ENCODE data around the gene AKAP9. TPM values are rescaled to one million over a fixed set of nuclear protein-coding genes. Genes with fewer than 3 reads are reported as not detected.

Gene AKAP9
- total and polyA plus RNA-seq, 2 experiments from 2014 or later, result 80.5 to 85.8 TPM

GRCh38 chr7:92108821-92109220 lies 168.2 kb downstream of the AKAP9 start:
- Histone ChIP-seq H3K27ac (no peak overlapping the region), H3K79me2 (no peaks in the 10 kb centered on the region), H3K4me2 (no peak overlapping the region), H3K36me3 (replicated peaks; ENCODE audit: insufficient read depth, low read depth) (peaks cover 3% of the 10 kb centered on the region), H3K4me1 (ENCODE audit: insufficient read depth) (no peaks in the 10 kb centered on the region), H3K4me3 (no peak overlapping the region), H4K20me1 (ENCODE audit: insufficient read depth, poor library complexity, severe bottlenecking) (no peaks in the 10 kb centered on the region), H3K9me3 (ENCODE audit: low read depth) (no peaks in the 10 kb centered on the region), H3K27me3 (no peaks in the 10 kb centered on the region), H2AFZ (no peak overlapping the region), H3K9me2 (replicated peaks; ENCODE audit: insufficient read depth) (no peaks in the 10 kb centered on the region)
- TF ChIP-seq CTCF (IDR thresholded peaks at IDR 0.05; ENCODE audit: poor library complexity), result no peak
- no peak for TF ChIP-seq EZH2 (IDR thresholded peaks at IDR 0.05; ENCODE audit: borderline replicate concordance)
- TF ChIP-seq EZH2phosphoT487 (IDR thresholded peaks at IDR 0.05; ENCODE audit: low read depth, severe bottlenecking, unreplicated experiment), result no peak
- DNase-seq (ENCODE audit: low spot score), result no peak
- WGBS (ENCODE audit: low lambda C conversion rate, missing lambda C conversion rate), result 96% methylated on average over 8 of the region's 8 CpGs

GRCh38 chr7:92110857-92111256 lies 170.2 kb downstream of the AKAP9 start:
- Histone ChIP-seq H3K4me1 (ENCODE audit: insufficient read depth) (no peaks in the 10 kb centered on the region), H3K79me2 (peaks cover 16% of the 10 kb centered on the region), H3K27me3 (no peaks in the 10 kb centered on the region), H2AFZ (no peak overlapping the region), H3K36me3 (replicated peaks; ENCODE audit: insufficient read depth, low read depth) (peaks cover 3% of the 10 kb centered on the region), H3K4me2 (no peak overlapping the region), H3K9me2 (replicated peaks; ENCODE audit: insufficient read depth) (no peaks in the 10 kb centered on the region), H3K4me3 (no peak overlapping the region), H4K20me1 (ENCODE audit: insufficient read depth, poor library complexity, severe bottlenecking) (peaks cover 12% of the 10 kb centered on the region), H3K27ac (no peak overlapping the region), H3K9me3 (ENCODE audit: low read depth) (no peaks in the 10 kb centered on the region)
- WGBS (ENCODE audit: low lambda C conversion rate, missing lambda C conversion rate), result 95% methylated on average over 2 of the region's 2 CpGs
- DNase-seq (ENCODE audit: low spot score), result no peak
- TF ChIP-seq EZH2phosphoT487 (IDR thresholded peaks at IDR 0.05; ENCODE audit: low read depth, severe bottlenecking, unreplicated experiment), result no peak

- no peaks in the 10 kb centered on the region for H3K9me3 ChIP-seq (ENCODE audit: low read depth)
- peaks cover 66% of the 10 kb centered on the region for H3K79me2 ChIP-seq
- no peak overlapping the region for H3K27ac ChIP-seq
- H3K27me3 ChIP-seq, result no peaks in the 10 kb centered on the region
- peaks cover 42% of the 10 kb centered on the region for H4K20me1 ChIP-seq (ENCODE audit: insufficient read depth, poor library complexity, severe bottlenecking)
- no peak overlapping the region for H2AFZ ChIP-seq
- no peaks in the 10 kb centered on the region for H3K9me2 ChIP-seq (replicated peaks; ENCODE audit: insufficient read depth)
- no peak for DNase-seq (ENCODE audit: low spot score)
- WGBS (ENCODE audit: low lambda C conversion rate, missing lambda C conversion rate), result 94% methylated on average over 5 of the region's 5 CpGs
- no peaks in the 10 kb centered on the region for H3K4me1 ChIP-seq (ENCODE audit: insufficient read depth)
- no peak for TF ChIP-seq EZH2 (IDR thresholded peaks at IDR 0.05; ENCODE audit: borderline replicate concordance)
- no peak for TF ChIP-seq CTCF (IDR thresholded peaks at IDR 0.05; ENCODE audit: poor library complexity)
- no peak for TF ChIP-seq EZH2phosphoT487 (IDR thresholded peaks at IDR 0.05; ENCODE audit: low read depth, severe bottlenecking, unreplicated experiment)
- H3K4me2 ChIP-seq, result no peak overlapping the region
- H3K4me3 ChIP-seq, result no peak overlapping the region
- H3K36me3 ChIP-seq (replicated peaks; ENCODE audit: insufficient read depth, low read depth), result peaks cover 12% of the 10 kb centered on the region
Observed at GRCh38 chr7:92115821-92116220, 175.2 kb downstream of the AKAP9 start.

GRCh38 chr7:92116949-92117348 lies 176.3 kb downstream of the AKAP9 start:
- H3K9me2 ChIP-seq (replicated peaks; ENCODE audit: insufficient read depth), result no peaks in the 10 kb centered on the region
- H3K4me3 ChIP-seq, result no peak overlapping the region
- no peak for DNase-seq (ENCODE audit: low spot score)
- TF ChIP-seq CTCF (IDR thresholded peaks at IDR 0.05; ENCODE audit: poor library complexity) (no peak), EZH2 (IDR thresholded peaks at IDR 0.05; ENCODE audit: borderline replicate concordance) (no peak), EZH2phosphoT487 (IDR thresholded peaks at IDR 0.05; ENCODE audit: low read depth, severe bottlenecking, unreplicated experiment) (no peak)
- peaks cover 77% of the 10 kb centered on the region for H3K79me2 ChIP-seq
- no peaks in the 10 kb centered on the region for H3K27me3 ChIP-seq
- no peak overlapping the region for H3K4me2 ChIP-seq
- WGBS (ENCODE audit: low lambda C conversion rate, missing lambda C conversion rate), result 95% methylated on average over 3 of the region's 3 CpGs
- no peak overlapping the region for H3K27ac ChIP-seq
- no peaks in the 10 kb centered on the region for H3K4me1 ChIP-seq (ENCODE audit: insufficient read depth)
- peaks cover 12% of the 10 kb centered on the region for H3K36me3 ChIP-seq (replicated peaks; ENCODE audit: insufficient read depth, low read depth)
- H3K9me3 ChIP-seq (ENCODE audit: low read depth), result no peaks in the 10 kb centered on the region
- H4K20me1 ChIP-seq (ENCODE audit: insufficient read depth, poor library complexity, severe bottlenecking), result peaks cover 46% of the 10 kb centered on the region
- H2AFZ ChIP-seq, result no peak overlapping the region

Measured in hepatocyte (in vitro differentiated cells).